Stimulated activated CD8-positive, alpha-beta memory T cell treated with anti-CD3 and anti-CD28 coated beads, Interleukin-12 subunit alpha, Interleukin-12 subunit beta, amount 100 ng/mL, for 4 hours (primary cell): ENCODE measurements around the gene TSPAN15.
"Not testable (repeated sequence)": the region's sequence is repeated elsewhere in the genome, so short reads cannot be mapped to it uniquely, and the experiment has no call there.

Source experiments
- DNase-seq: peaks from one replicate; pipeline ENCODE4 v3.0.0-alpha.2; 2020; ENCODE audit warnings: low read depth

The TSPAN15 gene

DNA sequence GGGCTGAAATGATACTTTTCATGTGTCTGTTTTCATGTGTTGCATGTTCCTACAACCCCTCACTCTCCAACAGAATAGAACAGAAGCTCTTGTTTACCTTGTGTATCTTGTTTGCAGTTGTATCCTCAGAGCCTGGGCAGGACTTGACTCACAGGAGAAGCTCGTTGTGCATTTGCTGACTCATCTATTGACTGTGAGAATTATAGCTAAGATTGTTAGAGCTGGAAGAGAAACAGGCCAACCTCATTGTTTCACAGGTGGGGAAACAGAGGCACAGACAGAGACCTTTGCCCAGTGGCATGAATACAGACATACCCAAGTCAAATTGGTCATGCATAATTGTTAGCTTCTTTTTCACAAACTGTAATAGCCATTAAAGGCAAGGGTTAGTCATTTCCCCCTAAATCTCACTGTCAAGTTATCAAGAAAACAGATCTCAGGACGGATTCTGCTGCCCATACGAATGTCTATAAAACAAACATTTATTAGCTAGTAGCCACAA, 4.6 kb upstream of the TSPAN15 start:
- no peak for DNase-seq

DNA sequence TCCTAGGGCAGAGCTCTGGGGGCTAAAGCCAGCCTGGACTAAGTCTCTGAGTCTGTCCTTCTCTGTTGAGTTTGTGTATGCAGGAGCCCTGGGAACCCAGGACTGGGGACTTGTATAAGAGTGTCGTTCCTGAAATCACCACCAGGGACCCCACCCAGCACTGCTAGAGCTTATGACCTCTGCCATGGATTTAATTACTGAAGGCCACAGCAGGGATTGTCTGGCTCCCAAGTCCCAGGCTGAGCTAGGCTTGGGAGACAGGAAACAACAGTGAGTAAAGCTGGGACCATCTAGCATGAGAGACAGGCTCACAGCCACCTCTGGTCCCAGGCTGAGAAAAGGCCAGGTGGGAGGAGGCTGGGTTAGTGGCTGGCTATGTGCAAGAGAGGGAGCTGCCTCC, 1.4 kb upstream of the TSPAN15 start:
- no peak for DNase-seq

DNA sequence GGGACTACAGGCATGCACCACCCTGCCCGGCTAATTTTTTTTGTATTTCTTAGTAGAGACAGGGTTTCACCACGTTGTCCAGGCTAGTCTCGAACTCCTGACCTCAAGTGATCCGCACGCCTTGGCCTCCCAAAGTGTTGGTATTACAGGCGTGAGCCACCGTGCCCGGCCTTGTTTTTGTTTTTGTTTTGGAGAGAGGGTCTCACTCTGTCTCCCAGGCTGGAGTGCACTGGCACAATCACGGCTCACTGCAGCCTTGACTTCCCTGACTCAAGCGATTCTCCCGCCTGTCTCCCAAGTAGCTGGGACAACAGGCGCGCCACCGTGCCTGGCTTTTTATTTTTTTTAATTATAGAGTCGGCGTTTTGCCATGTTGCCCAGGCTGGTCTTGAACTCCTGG, 870 bp upstream of the TSPAN15 start:
- DNase-seq, result not testable (repeated sequence)

DNA sequence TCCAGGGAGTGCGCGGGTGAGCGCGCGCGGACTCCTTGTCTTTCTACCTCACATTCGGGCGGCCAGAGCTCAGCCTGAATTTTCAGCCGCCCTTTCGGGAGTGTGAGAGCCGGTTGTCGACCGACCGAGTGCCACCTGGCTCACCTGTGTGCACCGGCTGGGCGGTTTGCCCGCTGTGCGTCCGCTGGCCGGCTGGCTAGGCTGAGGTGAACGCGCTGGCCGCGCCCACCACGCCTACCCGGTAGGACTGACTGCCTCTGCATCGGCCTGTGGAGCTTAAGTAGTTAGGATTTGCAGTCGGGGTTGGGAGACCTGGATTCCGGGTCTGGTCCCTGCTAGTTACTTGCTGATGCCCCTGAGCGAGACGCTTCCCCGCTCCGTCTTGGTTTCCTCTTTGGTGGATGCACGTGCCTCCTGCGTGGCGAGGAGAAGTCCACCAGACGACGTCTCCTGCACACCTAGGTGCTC, 553 bp downstream of the TSPAN15 start:
- DNase-seq, result no peak

DNA sequence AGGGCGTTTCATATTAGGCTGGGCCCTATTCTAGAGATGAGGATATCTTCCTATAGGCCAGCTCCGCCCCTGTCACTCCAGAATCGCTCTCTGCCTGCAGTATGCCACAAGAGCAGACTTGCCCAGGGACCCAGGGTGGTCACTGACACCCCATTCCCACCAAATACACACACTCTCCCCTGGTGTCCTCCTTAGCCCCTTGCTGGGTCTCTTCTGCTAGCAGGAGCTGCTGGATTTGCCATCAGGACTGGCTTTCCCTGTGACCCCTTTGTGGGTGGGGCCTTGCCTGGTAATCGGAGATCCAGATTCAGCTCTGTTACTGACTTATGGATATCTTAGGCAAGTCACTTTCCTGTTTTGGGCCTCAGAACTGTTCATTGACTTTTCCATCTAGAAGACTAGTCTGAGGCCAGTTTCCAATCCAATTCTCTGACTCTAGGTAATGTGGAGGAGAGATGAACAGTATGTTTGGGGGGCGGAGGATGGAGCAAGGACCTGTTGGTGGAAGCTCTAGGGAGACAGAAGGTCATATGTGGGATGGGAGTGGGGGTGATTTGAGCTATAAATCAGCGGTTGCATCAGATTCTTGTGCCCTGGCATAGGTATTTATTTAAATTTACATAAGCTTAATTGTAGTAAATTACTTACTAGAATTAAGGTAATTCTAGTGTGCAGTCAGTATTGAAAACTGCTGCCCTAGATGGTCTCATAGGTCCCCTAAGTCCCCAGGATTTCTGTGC, 1.6 kb downstream of the TSPAN15 start:
- no peak for DNase-seq

DNA sequence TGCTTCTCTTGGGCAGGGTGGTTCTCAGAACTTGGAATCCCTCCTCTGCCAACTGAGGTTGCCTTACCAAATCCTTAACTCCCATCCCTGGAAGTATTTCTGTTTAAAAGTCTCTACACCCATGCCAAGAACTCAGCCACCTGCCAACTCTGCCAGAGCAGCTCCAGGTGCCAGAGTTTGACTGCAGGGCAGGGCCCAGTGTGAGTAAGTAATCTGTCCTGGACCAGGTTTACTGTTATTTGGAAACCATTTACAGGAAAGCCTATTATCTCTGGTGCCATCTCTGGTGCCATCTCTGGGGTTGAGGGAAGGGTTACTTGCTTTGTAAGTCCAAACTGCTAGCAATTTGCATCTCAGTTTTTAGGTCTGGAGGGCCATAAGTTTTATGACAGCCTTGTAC, 2.5 kb downstream of the TSPAN15 start:
- DNase-seq, result no peak

DNA sequence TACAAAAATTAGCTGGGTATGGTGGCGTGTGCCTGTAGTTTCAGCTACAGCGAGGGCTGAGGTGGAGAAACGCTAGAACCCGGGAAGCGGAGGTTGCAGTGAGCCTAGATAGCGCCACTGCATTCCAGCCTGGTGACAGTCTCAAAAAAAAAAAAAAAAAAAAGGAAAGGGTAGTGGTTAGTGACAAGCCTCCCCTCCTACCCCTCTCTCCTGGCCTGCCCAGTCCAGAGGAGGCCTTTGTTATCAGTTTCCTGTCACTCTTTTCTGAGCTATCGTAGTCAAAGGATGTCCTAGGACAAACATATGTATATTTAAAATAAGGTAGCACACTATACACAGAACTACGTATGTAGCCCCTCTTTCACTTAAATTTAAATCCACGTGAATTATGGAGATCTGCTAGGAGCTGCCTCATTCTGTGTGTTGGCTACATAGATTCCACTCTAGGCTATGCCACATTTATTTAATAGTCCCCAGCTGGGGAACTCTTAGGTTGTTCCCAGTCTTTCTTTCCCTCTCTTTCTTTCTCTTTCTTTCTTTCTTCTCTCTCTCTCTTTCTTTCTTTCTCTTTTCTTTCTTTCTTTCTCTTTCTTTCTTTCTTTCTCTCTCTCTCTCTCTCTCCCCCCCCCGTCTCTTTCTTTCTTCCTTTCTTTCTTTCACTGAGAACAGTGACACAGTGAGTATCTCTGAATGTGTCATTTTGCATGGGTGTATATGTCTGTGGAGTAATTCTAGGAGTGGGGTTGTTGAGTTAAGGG, 3.9 kb downstream of the TSPAN15 start:
- no peak for DNase-seq

DNA sequence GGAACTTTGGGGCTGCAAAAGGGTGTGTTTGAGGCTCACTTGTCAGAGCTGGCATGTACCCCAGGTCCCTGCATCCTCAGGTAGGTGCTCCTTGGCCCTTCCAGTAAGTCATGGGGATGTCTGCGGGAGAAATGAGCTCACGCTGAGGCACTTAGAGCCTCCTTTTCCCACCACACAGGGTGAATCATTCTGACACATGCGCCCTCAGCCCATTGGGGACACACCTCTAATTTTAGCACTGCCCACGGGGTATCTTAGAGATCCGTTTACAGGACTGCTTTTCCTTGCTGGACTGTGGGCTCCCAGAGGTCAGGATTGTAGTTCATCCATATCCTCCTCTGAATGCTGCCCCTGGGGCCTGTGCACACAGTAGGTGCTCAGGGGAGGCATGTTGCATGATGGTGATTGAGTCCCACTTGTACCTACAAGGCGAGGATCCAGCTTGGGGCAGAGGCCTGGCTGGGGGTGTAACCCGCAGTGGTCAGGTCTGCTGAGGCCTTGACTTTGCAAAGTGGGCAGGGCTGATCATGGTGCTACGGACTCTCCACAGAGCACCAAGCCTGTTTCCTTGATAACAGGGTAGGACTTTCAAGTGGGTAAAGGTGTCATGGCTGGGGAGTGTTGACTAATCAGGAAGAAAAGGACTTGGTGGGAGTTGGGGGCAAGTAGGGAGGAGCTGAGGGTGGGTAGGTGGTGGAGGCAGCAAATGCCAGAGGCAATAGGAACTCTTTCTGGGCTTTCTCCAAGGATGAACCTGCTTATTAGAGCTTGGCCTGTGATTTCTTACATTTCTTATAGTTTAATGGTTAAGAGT, 5.8 kb downstream of the TSPAN15 start:
- DNase-seq, result no peak

DNA sequence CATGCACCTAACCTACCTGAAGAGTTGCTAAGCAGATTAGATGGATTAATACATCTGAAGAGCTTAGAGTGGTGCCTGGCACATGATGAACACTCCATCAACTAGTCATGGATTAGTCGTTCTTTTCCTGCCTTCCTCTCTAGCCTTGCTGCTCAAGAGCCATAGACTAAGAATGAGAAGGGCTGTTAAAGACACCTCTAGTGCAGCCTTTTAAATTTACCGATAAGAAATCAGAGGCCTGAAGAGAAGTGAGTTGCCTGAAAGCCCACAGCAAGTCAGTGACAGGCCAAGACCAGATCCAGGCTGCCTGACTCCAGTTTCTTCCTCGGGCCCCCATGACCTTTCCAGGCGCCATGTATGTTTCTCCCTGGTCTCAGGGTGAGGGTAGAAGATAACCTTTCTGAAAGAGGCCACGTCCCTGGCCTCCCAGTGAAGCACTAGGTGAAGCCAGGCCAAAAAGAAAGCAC, 6.5 kb downstream of the TSPAN15 start:
- no peak for DNase-seq

DNA sequence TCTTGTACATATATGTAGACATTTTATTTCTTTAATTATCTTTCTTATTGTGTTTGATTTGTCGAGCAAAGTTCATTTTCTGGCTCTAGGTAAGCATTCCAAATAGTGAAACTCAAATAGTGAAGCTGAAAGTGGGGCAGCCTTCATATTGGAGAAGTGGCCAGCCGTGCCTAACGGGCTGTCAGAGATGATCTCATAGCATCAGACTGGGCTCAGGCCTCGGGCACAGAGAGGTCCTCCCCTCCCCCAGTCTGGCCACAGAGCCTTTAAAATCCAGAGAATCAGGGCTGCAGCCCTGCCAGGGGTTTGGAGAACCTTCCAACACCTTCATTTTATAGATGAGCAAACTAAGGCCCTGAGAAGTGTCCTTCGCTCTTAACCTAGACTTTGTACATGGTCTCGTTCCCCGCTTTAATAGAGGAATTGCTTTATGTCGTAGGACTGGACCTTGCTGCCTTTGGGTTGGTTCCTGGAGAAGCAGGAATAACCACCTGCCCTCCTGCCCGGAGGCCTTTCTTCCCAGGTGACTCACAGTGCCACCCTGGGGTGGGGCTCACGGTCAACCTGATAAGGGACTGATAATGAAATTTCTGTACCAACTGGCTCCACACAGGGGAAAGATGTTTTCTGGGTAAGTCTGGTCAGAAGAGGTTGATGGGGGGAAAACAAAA, 7.3 kb downstream of the TSPAN15 start:
- DNase-seq, result no peak

DNA sequence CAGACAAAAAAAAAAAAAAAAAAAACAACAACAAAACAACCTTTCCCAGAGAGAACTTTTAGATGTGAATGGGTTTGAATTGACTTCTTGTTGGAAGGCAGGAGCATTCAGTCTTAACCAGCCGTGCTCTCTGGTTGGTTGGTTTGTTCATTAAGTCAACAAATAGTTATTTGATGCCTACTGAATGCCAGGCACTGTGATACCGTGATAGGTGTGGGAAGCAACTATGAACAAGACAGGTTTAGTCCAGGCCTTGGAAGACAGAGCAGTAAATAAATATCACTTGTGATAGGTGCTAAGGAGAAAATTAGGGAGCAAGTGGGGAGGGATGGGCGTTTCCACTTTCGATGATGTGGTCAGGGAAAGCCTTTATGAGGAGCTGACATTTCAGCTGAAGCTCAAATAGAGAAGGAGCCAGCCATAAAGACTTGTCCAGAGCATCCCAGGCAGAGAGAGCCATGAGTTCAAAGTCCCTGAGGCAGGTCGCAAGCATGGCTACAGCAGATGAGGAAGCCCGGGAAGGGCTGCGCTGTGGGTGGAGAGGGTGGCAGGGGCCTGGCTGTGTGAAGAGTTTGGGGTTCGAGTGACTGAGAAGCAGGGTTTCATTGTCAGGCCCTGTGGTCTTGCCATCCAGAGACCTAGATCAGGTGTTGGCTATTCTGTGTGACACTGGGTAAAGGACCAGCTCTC, 8.0 kb downstream of the TSPAN15 start:
- no peak for DNase-seq

DNA sequence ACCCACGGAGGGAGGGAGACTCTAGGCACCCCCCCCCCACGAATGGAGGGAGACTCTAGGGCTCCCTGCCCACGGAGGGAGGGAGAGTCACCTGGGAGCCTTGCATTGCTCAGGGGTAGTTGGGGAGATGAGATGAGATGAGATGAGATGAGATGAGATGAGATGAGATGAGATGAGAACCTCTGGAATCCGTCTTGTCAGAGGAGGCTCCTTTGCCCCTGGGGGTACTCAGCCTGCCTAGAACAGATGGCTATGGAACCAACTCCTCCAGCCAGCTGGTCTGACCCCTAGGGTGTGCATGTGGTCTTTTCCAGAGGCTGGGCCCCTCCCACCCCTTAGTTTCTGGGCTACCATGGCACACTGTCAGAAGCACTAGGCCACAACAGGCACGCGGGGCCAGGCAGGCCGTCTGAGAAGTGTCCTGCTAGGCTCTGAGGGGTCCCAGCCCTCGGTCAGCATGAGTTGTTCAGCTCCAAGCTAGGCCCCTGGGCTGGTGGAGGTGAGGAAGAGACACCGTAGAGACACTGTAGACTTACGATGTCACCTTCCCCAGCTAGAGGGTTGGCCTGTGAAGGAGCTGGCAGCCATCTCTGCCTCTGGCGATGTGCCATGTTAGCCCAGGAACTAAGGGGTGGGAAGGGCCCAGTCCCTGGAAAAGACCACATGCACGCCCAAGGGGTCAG, 8.8 kb downstream of the TSPAN15 start:
- no peak for DNase-seq

DNA sequence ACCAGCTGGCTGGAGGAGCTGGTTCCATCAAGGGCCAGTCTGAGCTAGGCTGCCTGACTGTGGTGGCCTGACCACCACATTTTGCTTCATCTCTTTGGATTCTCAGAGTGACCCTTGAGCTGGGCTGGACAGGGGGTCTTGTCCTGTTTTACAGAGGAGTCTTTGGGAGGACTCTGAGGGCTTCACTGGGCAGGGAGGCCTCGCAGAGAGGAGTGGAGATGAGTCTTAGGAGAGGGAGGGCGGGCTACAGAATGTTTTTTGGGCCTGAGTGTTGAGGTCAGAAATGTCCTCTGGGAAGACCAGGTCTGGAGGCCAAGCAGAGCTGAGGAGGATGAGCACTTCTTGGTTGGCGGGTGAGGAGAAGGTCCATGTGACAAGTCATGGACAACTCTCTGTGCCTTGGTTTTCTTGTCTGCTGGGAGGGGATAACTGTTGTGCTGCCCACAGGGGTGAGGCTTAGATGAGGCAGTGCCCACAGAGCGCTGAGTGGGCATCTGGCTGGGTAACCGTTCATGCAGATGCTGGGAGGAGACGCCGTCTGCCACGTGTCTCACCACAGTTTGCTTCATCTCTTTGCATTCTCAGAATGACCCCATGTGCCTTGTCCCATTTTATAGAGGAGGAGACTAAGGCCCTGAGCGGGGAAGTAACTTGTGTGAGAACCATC, 9.4 kb downstream of the TSPAN15 start:
- no peak for DNase-seq

DNA sequence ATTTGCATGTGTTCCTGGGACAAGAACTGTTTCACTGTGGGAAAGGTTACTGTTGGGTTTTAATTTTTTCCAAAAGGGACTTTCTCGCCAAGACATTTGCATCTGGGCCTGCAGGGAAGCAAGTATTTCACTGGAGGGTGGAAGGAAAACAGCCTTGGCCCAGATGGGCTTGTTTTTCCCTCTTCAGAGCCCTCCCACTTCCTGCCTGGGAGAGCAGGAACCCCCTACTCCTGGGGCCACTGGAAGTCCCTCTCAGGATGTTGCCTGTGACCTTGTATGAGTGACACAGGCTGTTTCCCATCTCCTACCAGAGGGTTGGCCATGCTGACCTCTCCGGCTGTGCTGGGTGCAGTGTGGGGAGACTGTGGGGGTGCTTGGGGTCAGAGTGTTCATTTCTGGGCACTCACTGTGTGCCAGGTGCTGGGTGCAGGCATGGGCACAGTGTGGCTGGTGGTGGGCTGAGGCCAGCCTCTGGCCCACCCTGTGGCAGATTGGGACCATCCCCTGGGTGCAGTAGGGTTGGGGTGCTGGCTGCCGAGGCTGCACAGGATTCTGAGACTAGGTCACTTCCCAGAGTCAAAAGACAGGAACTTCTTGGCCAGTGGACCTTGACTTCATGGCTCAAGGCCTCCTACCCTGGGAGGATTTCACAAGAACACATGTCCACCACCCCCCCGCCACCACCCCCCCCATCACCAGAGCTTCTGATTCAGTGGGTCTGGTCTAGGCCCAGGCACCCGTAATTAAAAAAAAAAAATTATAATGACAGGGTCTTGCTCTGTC, 10.2 kb downstream of the TSPAN15 start:
- DNase-seq, result no peak

DNA sequence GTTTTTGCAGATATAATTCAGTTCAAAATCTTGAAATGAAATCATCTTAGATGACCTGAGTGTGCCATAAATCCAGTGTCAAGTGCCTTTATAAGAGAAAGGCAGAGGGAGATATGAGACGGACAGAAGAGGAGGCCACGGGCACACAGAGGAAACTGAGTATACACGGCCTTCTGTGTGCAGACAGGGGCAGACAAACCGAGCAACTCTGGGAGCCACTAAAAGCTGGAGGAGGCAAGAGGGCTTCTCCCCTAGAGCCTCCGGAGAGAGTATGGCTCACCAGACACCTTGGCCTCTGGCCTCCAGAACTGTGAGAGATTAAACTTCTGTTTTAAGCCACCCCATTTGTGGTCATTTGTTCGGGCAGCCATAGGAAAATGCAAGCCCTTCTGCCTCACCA, 12.6 kb downstream of the TSPAN15 start:
- DNase-seq, result no peak

DNA sequence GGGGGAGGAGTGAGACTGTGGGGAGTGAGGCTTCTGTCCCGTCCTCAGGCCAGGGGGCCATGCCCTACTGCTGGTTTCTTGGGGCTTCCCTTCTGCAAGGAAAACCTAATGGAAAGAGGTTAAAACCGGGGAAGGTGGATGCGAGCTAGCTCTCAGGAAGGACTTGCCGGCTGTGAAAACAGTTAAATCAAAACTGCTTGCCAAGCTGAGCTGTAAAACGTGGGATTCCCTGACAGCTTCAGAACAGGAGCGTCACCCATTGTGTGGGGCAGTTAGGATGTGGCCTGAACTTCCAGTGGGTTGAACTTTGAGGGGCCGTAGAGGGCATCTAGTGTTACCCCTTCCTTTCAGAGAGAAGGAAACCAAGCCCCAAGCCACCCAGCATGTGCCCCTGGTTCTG, 13.1 kb downstream of the TSPAN15 start:
- DNase-seq, result no peak

DNA sequence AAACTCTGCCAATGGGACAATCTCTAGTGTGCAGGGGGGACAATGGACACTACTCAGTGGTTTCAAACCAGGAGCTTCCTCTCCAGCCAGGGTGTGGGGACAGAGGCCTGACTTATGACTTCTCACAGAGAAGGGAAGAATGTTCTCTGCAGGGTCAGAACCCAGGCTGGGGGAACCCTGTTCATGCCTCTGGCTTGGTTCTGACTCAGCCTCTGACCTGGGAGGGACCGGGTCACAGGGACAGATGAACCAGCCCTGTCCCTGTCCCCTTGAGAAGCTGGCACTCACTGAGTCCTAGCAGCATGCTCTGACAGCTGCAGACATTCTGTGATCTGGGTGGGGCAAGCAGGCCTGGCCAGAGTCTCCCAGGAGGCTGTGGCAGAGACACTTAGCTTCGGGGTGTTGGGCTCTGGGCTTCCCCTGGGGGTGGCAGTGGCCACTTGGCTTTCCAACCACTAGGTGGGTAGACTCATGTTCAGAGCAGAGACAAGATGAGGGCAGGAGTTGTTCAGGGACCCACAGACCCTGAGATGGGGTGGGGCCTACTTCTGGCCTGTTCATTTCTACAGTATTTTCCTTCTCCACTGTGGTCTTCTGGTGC, 13.6 kb downstream of the TSPAN15 start:
- DNase-seq, result no peak

DNA sequence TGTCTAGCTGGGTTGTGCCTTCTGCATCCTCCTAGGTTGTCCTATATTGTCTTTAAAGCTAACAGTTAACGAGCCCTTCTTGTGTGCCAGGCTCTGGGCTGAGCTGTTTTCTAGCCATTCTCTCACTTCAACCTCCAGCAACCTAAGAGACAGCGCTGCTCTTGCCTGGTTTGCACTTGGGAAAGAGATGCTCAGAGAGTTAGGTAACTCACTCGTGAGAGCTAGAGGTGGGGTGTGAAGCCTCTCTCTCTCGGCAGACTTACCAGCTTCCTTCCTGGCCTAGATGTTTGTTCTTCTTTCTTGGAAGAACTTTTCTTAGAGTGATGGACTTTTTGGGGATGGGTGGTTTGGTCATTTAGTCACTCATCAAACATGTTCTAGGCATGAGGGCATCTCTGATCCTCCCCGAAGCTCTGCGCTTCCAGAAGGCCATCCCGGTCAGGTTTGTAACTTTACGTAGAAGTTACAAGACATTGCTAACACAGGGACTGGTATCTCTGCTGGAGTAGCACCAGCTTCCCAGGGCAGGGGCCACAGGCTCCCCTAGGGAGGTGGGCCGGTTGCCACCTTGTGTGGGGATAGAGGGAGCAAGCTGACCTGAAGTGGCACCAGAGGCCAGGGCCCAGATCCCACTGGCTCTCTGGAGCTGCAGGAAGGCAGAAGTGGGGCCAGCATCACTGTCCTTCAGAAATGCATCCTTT, 14.3 kb downstream of the TSPAN15 start:
- DNase-seq, result no peak
